ENCODE results near the gene SNX1. TPM values are rescaled to one million over a fixed set of nuclear protein-coding genes. Genes with fewer than 3 reads are reported as not detected.
"Not testable (repeated sequence)": the region's sequence is repeated elsewhere in the genome, so short reads cannot be mapped to it uniquely, and the experiment has no call there.

The SNX1 gene
- total RNA-seq, 1 donor from 2014 or later: 38.1 TPM

- TF ChIP-seq CTCF (IDR thresholded peaks at IDR 0.05; ENCODE audit: insufficient read depth, low read length, poor library complexity, severe bottlenecking): no peak
- H3K36me3 ChIP-seq (ENCODE audit: control insufficient read depth, insufficient read depth, low read length): peaks cover 2% of the 10 kb centered on the region
- no peak for DNase-seq (ENCODE audit: low read depth)
These were observed 22.1 kb downstream of the SNX1 start for GRCh38 chr15:64117759-64118487.

GRCh38 chr15:64120322-64120721 lies 24.5 kb downstream of the SNX1 start:
- not testable (repeated sequence) for DNase-seq (ENCODE audit: low read depth); H3K27me3 ChIP-seq (ENCODE audit: control insufficient read depth, insufficient read depth, low read length); H3K4me3 ChIP-seq (ENCODE audit: low read depth, low read length); H3K36me3 ChIP-seq (ENCODE audit: control insufficient read depth, insufficient read depth, low read length)

More at GRCh38 chr15:64117759-64118487, 22.1 kb downstream of the SNX1 start:
- Histone ChIP-seq H3K27me3 (ENCODE audit: control insufficient read depth, insufficient read depth, low read length) (no peaks in the 10 kb centered on the region), H3K4me3 (ENCODE audit: low read depth, low read length) (no peak overlapping the region)

- H3K36me3 ChIP-seq (ENCODE audit: control insufficient read depth, insufficient read depth, low read length): peaks cover 3% of the 10 kb centered on the region
- H3K27me3 ChIP-seq (ENCODE audit: control insufficient read depth, insufficient read depth, low read length): no peaks in the 10 kb centered on the region
- no peak overlapping the region for H3K4me3 ChIP-seq (ENCODE audit: low read depth, low read length)
- TF ChIP-seq CTCF (IDR thresholded peaks at IDR 0.05; ENCODE audit: insufficient read depth, low read length, poor library complexity, severe bottlenecking): no peak
- no peak for DNase-seq (ENCODE audit: low read depth)
These were observed 25.8 kb downstream of the SNX1 start for GRCh38 chr15:64121614-64122013.

- TF ChIP-seq CTCF (IDR thresholded peaks at IDR 0.05; ENCODE audit: insufficient read depth, low read length, poor library complexity, severe bottlenecking): no peak
- no peak for DNase-seq (ENCODE audit: low read depth)
- peaks cover 4% of the 10 kb centered on the region for H3K36me3 ChIP-seq (ENCODE audit: control insufficient read depth, insufficient read depth, low read length)
- H3K4me3 ChIP-seq (ENCODE audit: low read depth, low read length): no peak overlapping the region
- H3K27me3 ChIP-seq (ENCODE audit: control insufficient read depth, insufficient read depth, low read length): no peaks in the 10 kb centered on the region
These were observed 26.7 kb downstream of the SNX1 start for GRCh38 chr15:64122444-64122843.

- H3K4me3 ChIP-seq (ENCODE audit: low read depth, low read length): no peak overlapping the region
- DNase-seq (ENCODE audit: low read depth): no peak
- H3K36me3 ChIP-seq (ENCODE audit: control insufficient read depth, insufficient read depth, low read length): peaks cover 4% of the 10 kb centered on the region
- TF ChIP-seq CTCF (IDR thresholded peaks at IDR 0.05; ENCODE audit: insufficient read depth, low read length, poor library complexity, severe bottlenecking): no peak
- no peaks in the 10 kb centered on the region for H3K27me3 ChIP-seq (ENCODE audit: control insufficient read depth, insufficient read depth, low read length)
These were observed 27.2 kb downstream of the SNX1 start for GRCh38 chr15:64122936-64123351.

GRCh38 chr15:64125978-64126377 lies 30.2 kb downstream of the SNX1 start:
- no peak for TF ChIP-seq CTCF (IDR thresholded peaks at IDR 0.05; ENCODE audit: insufficient read depth, low read length, poor library complexity, severe bottlenecking)
- Histone ChIP-seq H3K27me3 (ENCODE audit: control insufficient read depth, insufficient read depth, low read length) (no peaks in the 10 kb centered on the region), H3K36me3 (ENCODE audit: control insufficient read depth, insufficient read depth, low read length) (peaks cover 4% of the 10 kb centered on the region), H3K4me3 (ENCODE audit: low read depth, low read length) (no peak overlapping the region)
- no peak for DNase-seq (ENCODE audit: low read depth)

All from kidney epithelial cell (primary cell).